ENCODE data around the gene VTI1A. TPM values are rescaled to one million over a fixed set of nuclear protein-coding genes. Genes with fewer than 3 reads are reported as not detected.
A peak's percentile ranks its signal among the peaks of the same experiment; 100 is the strongest.
"Not testable (repeated sequence)": the region's sequence is repeated elsewhere in the genome, so short reads cannot be mapped to it uniquely, and the experiment has no call there.

VTI1A gene
- total RNA-seq, 2 donors from 2014 or later, result 71.6 to 139 TPM

- TF ChIP-seq, protein P1, sequence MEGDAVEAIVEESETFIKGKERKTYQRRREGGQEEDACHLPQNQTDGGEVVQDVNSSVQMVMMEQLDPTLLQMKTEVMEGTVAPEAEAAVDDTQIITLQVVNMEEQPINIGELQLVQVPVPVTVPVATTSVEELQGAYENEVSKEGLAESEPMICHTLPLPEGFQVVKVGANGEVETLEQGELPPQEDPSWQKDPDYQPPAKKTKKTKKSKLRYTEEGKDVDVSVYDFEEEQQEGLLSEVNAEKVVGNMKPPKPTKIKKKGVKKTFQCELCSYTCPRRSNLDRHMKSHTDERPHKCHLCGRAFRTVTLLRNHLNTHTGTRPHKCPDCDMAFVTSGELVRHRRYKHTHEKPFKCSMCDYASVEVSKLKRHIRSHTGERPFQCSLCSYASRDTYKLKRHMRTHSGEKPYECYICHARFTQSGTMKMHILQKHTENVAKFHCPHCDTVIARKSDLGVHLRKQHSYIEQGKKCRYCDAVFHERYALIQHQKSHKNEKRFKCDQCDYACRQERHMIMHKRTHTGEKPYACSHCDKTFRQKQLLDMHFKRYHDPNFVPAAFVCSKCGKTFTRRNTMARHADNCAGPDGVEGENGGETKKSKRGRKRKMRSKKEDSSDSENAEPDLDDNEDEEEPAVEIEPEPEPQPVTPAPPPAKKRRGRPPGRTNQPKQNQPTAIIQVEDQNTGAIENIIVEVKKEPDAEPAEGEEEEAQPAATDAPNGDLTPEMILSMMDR (IDR thresholded peaks at IDR 0.05), result no peak
- no peaks in the 10 kb centered on the region for H3K27me3 ChIP-seq (replicated peaks; ENCODE audit: insufficient read depth)
- H3K27ac ChIP-seq, result peak overlapping the region; percentile 33 to 48
- no peaks in the 10 kb centered on the region for H3K36me3 ChIP-seq
- ATAC-seq (ENCODE audit: insufficient number of reproducible peaks, low FRiP score, low read depth), result no peak
- DNase-seq (ENCODE audit: low spot score), result peak; percentile 19
- H3K4me3 ChIP-seq, result peak overlapping the region; percentile 4
- H3K9me3 ChIP-seq, result no peaks in the 10 kb centered on the region
- peaks cover 22 to 33% of the 10 kb centered on the region in 2 donors for H3K4me1 ChIP-seq (ENCODE audit: control insufficient read depth in 1 of 2, low read depth in 2 of 2)
Measured at GRCh38 chr10:112585126-112585525, 138.1 kb downstream of the VTI1A start.

DNA sequence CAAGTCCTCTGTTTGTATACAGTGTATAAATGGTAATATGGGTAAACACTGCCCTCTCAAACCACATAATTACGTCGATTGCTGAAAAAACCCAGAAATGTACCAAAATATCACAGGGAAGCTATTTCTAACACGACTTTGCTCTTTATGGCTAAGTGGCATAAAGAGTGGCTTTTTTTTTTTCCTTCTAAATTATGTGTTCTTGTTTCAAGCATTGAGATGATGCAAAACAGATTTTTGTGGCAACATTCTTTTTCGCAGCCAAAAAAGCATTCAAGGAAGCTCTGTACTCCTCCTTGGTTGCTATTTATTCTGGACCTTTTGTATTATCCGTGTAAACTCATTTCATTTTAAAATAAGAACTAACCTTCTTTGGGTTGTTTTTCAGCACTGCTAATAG is 138.9 kb downstream of the VTI1A start:
- no peak overlapping the region for H3K4me3 ChIP-seq
- no peak overlapping the region for H3K27ac ChIP-seq
- no peaks in the 10 kb centered on the region for H3K36me3 ChIP-seq
- ATAC-seq (ENCODE audit: insufficient number of reproducible peaks, low FRiP score, low read depth) (no peak), DNase-seq (ENCODE audit: low spot score) (no peak)
- no peaks in the 10 kb centered on the region for H3K9me3 ChIP-seq
- TF ChIP-seq, protein P1 (IDR thresholded peaks at IDR 0.05), result no peak
- peaks cover 22 to 33% of the 10 kb centered on the region in 2 donors for H3K4me1 ChIP-seq (ENCODE audit: control insufficient read depth in 1 of 2, low read depth in 2 of 2)
- H3K27me3 ChIP-seq (replicated peaks; ENCODE audit: insufficient read depth), result no peaks in the 10 kb centered on the region

DNA sequence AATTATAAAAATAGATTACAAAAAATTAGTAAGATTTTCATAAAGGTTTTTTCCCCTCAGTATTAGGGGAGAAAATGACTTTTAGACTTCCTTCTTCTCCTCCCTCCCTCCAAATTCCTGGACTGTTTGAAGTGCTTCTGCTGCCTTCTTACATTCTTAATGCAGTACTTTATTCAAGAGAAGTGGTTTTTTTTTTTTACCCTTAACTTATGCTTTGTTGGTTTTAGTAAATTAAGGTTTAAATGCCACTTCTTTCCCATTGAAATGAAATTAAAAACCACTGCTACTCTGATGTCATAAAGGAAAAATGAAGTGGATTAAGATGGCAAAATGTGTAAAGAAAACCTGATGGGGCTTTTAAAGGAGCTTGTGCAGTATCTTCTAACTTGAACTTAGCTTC is 140.7 kb downstream of the VTI1A start:
- DNase-seq (ENCODE audit: low spot score) (no peak), ATAC-seq (ENCODE audit: insufficient number of reproducible peaks, low FRiP score, low read depth) (no peak)
- H3K27ac ChIP-seq, result no peak overlapping the region
- peaks cover 22 to 33% of the 10 kb centered on the region in 2 donors for H3K4me1 ChIP-seq (ENCODE audit: control insufficient read depth in 1 of 2, low read depth in 2 of 2)
- no peak overlapping the region for H3K4me3 ChIP-seq
- H3K9me3 ChIP-seq, result no peaks in the 10 kb centered on the region
- TF ChIP-seq, protein P1 (IDR thresholded peaks at IDR 0.05), result no peak
- no peaks in the 10 kb centered on the region for H3K36me3 ChIP-seq
- H3K27me3 ChIP-seq (replicated peaks; ENCODE audit: insufficient read depth), result no peaks in the 10 kb centered on the region

- no peak overlapping the region for H3K4me3 ChIP-seq
- no peaks in the 10 kb centered on the region for H3K27me3 ChIP-seq (replicated peaks; ENCODE audit: insufficient read depth)
- no peak overlapping the region for H3K27ac ChIP-seq
- peaks cover 22 to 33% of the 10 kb centered on the region in 2 donors for H3K4me1 ChIP-seq (ENCODE audit: control insufficient read depth in 1 of 2, low read depth in 2 of 2)
- no peak for DNase-seq (ENCODE audit: low spot score)
- TF ChIP-seq, protein P1 (IDR thresholded peaks at IDR 0.05), result no peak
- ATAC-seq (ENCODE audit: insufficient number of reproducible peaks, low FRiP score, low read depth), result no peak
- no peaks in the 10 kb centered on the region for H3K9me3 ChIP-seq
- no peaks in the 10 kb centered on the region for H3K36me3 ChIP-seq
Measured at GRCh38 chr10:112588225-112588990, 141.4 kb downstream of the VTI1A start.

DNA sequence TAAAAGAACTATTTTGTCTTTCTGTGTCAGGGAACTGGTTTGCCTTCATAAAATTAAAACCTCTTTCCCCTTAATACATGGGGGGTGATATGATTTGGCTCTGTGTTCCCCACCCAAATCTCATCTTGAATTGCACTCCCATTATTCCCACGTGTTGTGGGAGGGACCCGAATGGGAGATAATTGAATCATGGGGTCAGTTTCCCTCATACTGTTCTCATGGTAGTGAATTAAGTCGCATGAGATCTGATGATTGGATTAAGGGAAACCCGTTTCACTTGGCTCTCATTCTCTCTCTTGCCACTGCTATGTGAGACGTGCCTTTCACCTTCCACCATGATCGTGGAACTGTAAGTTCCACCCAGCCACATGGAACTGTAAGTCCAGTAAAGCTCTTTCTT is 142.1 kb downstream of the VTI1A start:
- no peaks in the 10 kb centered on the region for H3K27me3 ChIP-seq (replicated peaks; ENCODE audit: insufficient read depth)
- no peaks in the 10 kb centered on the region for H3K36me3 ChIP-seq
- TF ChIP-seq, protein P1 (IDR thresholded peaks at IDR 0.05), result no peak
- H3K9me3 ChIP-seq, result no peaks in the 10 kb centered on the region
- H3K27ac ChIP-seq, result no peak overlapping the region
- H3K4me3 ChIP-seq, result no peak overlapping the region
- peaks cover 22 to 26% of the 10 kb centered on the region in 2 donors for H3K4me1 ChIP-seq (ENCODE audit: control insufficient read depth in 1 of 2, low read depth in 2 of 2)
- no peak for ATAC-seq (ENCODE audit: insufficient number of reproducible peaks, low FRiP score, low read depth)
- DNase-seq (ENCODE audit: low spot score), result no peak

DNA sequence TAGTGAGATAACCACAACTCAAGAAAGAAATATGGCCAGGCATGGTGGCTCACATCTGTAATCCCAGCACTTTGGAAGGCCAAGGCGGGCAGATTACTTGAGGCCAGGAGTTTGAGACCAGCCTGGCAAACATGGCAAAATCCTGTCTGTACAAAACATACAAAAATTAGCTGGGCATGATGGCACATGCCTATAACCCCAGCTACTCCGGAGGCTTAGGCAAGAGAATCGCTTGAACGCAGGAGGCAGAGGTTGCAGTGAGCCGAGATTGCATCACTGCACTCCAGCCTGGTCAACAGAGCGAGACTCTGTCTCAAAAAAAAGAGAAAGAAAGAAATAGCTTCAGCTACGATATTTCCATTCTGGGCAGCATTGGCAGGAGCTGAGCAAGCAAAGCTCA is 143.8 kb downstream of the VTI1A start:
- not testable (repeated sequence) for DNase-seq (ENCODE audit: low spot score); H3K27ac ChIP-seq; H3K4me3 ChIP-seq; H3K27me3 ChIP-seq (replicated peaks; ENCODE audit: insufficient read depth); H3K36me3 ChIP-seq; H3K9me3 ChIP-seq; ATAC-seq (ENCODE audit: insufficient number of reproducible peaks, low FRiP score, low read depth)
- peaks cover 9 to 17% of the 10 kb centered on the region in 2 donors for H3K4me1 ChIP-seq (ENCODE audit: control insufficient read depth in 1 of 2, low read depth in 2 of 2)

Measured in thoracic aorta (tissue), 2 donors.